Measurements from ENCODE around the gene CTNNBL1. TPM values are rescaled to one million over a fixed set of nuclear protein-coding genes. Genes with fewer than 3 reads are reported as not detected.

The CTNNBL1 gene
- total and polyA plus RNA-seq, 2 donors = 46.5 to 61.9 TPM

DNA sequence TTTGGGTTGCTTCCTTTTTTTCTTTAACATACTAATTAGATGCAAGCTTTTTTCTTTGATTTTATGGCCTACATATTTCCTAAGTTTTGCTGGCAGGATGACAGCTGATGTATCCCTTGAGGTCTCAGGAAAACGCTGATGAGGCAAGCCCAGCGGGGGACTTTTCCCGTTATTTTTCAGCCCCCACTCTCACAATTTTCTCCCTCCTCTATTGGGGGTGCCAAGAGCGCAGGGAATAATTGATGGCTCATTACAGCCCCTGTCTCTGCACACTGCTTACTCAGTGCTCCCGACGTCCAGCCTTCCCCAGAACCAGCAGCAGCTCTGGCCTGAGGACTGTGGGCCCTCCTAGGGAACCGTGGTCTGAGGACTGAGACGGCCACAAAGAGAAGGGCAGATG lies 170.5 kb downstream of the CTNNBL1 start:
- Histone ChIP-seq H3K27ac (ENCODE audit: low read depth in 1 of 2, low read length in 1 of 2) (no peak overlapping the region), H3K4me1 (ENCODE audit: control insufficient read depth in 2 of 2, insufficient read depth in 2 of 2, low read length in 2 of 2) (no peaks in the 10 kb centered on the region), H3K9me3 (ENCODE audit: control insufficient read depth in 2 of 2, insufficient read depth in 1 of 2, low read length in 1 of 2) (no peaks in the 10 kb centered on the region), H3K4me3 (ENCODE audit: low read length in 2 of 2) (no peak overlapping the region), H3K27me3 (ENCODE audit: control insufficient read depth in 2 of 2, insufficient read depth in 1 of 2, low read length in 1 of 2) (no peaks in the 10 kb centered on the region), H3K36me3 (ENCODE audit: control insufficient read depth in 2 of 2, insufficient read depth in 2 of 2, low read length in 1 of 2) (peaks cover 21 to 44% of the 10 kb centered on the region in 2 donors)
- 87% methylated on average over 8 of the region's 8 CpGs for WGBS
- no peak for DNase-seq (ENCODE audit: low read depth in 6 of 9, low spot score in 9 of 9)

DNA sequence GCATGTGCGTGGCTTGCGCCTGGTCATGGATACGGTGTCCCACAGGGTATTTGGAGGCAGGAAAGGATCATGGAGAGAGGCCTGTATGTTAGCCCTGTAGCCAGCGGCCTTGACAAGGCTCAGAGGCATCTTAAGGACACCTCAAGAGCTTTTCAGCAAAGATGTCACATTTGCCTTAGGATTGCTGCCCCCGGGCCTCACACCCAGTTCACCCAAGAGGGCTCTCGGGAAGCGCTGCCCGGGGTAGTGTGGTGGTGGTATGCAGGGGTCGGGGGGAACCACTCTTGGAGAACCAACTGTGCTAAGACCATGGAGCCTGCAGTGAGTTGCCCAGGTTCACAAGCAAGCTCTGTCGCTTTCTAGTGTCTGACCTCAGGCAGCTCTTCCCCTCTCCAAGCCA lies 172.2 kb downstream of the CTNNBL1 start:
- Histone ChIP-seq H3K4me1 (ENCODE audit: control insufficient read depth in 2 of 2, insufficient read depth in 2 of 2, low read length in 2 of 2) (no peaks in the 10 kb centered on the region), H3K27me3 (ENCODE audit: control insufficient read depth in 2 of 2, insufficient read depth in 1 of 2, low read length in 1 of 2) (no peaks in the 10 kb centered on the region), H3K4me3 (ENCODE audit: low read length in 2 of 2) (no peak overlapping the region), H3K9me3 (ENCODE audit: control insufficient read depth in 2 of 2, insufficient read depth in 1 of 2, low read length in 1 of 2) (no peaks in the 10 kb centered on the region), H3K36me3 (ENCODE audit: control insufficient read depth in 2 of 2, insufficient read depth in 2 of 2, low read length in 1 of 2) (peaks cover 15 to 34% of the 10 kb centered on the region in 2 donors), H3K27ac (ENCODE audit: low read depth in 1 of 2, low read length in 1 of 2) (no peak overlapping the region)
- 97% methylated on average over 10 of the region's 10 CpGs for WGBS
- DNase-seq (ENCODE audit: low read depth in 6 of 9, low spot score in 9 of 9) = no peak

DNA sequence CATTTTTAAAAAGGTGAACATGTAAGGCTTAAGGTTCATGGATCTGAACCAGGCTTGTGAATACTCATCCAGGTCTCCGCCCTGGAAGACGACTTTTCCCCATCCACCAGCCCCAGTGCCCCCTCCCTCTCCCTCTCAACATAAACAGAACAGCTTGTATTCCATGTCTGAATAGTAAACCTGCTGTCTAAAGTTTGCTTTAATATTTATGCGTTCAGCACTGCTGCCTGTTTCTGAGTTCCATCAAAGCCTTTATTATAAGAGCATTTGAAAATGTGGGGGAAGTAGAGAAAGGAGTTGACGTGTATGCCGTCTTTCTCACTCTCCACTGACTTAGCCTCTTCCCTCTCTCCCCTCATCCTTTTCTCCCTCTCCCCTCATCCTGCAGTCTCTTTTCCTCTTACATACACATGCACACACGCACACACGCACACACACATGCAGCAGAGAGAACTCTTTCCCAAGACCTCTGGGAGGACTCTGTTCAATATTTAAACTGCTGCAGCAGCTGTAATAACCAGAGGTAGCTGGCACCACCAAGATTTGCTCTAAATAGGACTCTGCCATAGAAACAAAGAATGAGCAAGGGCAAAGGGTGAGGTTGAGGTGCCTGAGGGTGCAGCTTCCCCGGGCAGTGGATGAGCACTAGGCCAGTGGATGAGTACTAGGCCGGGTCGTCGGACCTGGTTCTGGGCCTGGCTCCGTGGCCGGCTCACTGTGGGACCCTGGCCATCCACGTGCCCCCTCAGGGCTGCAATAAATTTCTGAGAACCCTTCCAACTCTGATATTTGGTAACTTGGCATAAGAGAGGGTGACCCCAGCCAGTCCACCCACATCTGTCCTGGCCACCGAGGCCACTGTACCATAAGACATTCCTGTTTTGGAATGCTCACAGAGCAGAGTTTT lies 173.7 kb downstream of the CTNNBL1 start:
- Histone ChIP-seq H3K36me3 (ENCODE audit: control insufficient read depth in 2 of 2, insufficient read depth in 2 of 2, low read length in 1 of 2) (peaks cover 5 to 38% of the 10 kb centered on the region in 2 donors), H3K27ac (ENCODE audit: low read depth in 1 of 2, low read length in 1 of 2) (no peak overlapping the region), H3K27me3 (ENCODE audit: control insufficient read depth in 2 of 2, insufficient read depth in 1 of 2, low read length in 1 of 2) (no peaks in the 10 kb centered on the region), H3K9me3 (ENCODE audit: control insufficient read depth in 2 of 2, insufficient read depth in 1 of 2, low read length in 1 of 2) (no peaks in the 10 kb centered on the region), H3K4me1 (ENCODE audit: control insufficient read depth in 2 of 2, insufficient read depth in 2 of 2, low read length in 2 of 2) (no peaks in the 10 kb centered on the region), H3K4me3 (ENCODE audit: low read length in 2 of 2) (no peak overlapping the region)
- 97% methylated on average over 15 of the region's 15 CpGs for WGBS
- no peak for DNase-seq (ENCODE audit: low read depth in 6 of 9, low spot score in 9 of 9)

DNA sequence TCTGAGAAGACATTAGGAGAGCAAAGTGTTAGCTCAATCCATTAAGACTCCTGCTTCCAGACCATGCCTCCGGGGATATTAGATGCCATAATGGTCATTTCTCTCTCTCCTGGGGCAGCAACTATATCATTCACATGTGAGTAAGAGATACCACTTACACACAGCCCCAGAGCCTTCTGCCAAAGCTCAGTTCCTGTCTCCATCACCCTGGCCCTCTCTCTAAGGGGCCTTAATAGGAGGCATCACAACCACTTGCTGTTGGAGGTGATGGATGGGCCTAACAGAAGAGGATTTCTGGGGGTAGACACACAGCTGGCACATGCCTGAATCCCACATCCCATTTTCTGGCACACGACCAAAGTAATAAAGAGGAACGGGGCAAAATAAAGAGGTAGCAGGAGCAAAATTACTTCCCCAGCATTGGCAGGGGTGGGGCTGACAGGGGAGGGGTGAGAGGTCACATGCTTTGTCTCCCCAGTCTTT lies 175.1 kb downstream of the CTNNBL1 start:
- peaks cover 5 to 40% of the 10 kb centered on the region in 2 donors for H3K36me3 ChIP-seq (ENCODE audit: control insufficient read depth in 2 of 2, insufficient read depth in 2 of 2, low read length in 1 of 2)
- WGBS = 96% methylated on average over 3 of the region's 3 CpGs
- no peaks in the 10 kb centered on the region for H3K27me3 ChIP-seq (ENCODE audit: control insufficient read depth in 2 of 2, insufficient read depth in 1 of 2, low read length in 1 of 2)
- H3K4me3 ChIP-seq (ENCODE audit: low read length in 2 of 2) = no peak overlapping the region
- DNase-seq (ENCODE audit: low read depth in 6 of 9, low spot score in 9 of 9) = no peak
- no peak overlapping the region for H3K27ac ChIP-seq (ENCODE audit: low read depth in 1 of 2, low read length in 1 of 2)
- no peaks in the 10 kb centered on the region for H3K4me1 ChIP-seq (ENCODE audit: control insufficient read depth in 2 of 2, insufficient read depth in 2 of 2, low read length in 2 of 2)
- H3K9me3 ChIP-seq (ENCODE audit: control insufficient read depth in 2 of 2, insufficient read depth in 1 of 2, low read length in 1 of 2) = no peaks in the 10 kb centered on the region

DNA sequence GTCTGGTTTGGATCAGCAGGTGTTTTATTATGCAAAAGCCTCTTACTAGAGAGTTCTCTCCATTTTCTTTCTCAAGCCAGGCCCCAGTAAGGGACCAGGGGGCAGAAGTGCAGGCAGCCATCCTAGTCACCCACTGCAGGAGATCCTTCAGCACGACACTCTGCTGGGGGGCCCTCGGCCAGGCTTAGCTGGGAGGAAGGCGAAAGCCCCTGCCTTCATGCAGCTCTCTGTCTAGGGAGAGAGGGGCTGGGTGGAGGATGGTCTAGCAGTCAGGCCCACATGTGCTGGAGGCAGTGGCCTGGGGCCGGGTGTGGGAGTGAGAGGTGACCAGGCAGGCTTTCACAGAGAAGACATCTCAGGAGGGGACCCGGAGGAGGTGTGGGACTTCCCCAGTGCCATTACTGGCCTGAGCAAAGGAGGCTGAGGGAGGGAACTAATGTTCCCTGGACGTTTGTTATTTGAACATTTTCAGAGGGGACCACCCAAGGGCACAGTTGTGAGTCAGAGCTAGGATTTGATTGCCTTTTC lies 175.6 kb downstream of the CTNNBL1 start:
- H3K27ac ChIP-seq (ENCODE audit: low read depth in 1 of 2, low read length in 1 of 2) = no peak overlapping the region
- H3K9me3 ChIP-seq (ENCODE audit: control insufficient read depth in 2 of 2, insufficient read depth in 1 of 2, low read length in 1 of 2) = no peaks in the 10 kb centered on the region
- peaks cover 5 to 43% of the 10 kb centered on the region in 2 donors for H3K36me3 ChIP-seq (ENCODE audit: control insufficient read depth in 2 of 2, insufficient read depth in 2 of 2, low read length in 1 of 2)
- no peak overlapping the region for H3K4me3 ChIP-seq (ENCODE audit: low read length in 2 of 2)
- 96% methylated on average over 6 of the region's 6 CpGs for WGBS
- no peaks in the 10 kb centered on the region for H3K27me3 ChIP-seq (ENCODE audit: control insufficient read depth in 2 of 2, insufficient read depth in 1 of 2, low read length in 1 of 2)
- no peak for DNase-seq (ENCODE audit: low read depth in 6 of 9, low spot score in 9 of 9)
- no peaks in the 10 kb centered on the region for H3K4me1 ChIP-seq (ENCODE audit: control insufficient read depth in 2 of 2, insufficient read depth in 2 of 2, low read length in 2 of 2)

DNA sequence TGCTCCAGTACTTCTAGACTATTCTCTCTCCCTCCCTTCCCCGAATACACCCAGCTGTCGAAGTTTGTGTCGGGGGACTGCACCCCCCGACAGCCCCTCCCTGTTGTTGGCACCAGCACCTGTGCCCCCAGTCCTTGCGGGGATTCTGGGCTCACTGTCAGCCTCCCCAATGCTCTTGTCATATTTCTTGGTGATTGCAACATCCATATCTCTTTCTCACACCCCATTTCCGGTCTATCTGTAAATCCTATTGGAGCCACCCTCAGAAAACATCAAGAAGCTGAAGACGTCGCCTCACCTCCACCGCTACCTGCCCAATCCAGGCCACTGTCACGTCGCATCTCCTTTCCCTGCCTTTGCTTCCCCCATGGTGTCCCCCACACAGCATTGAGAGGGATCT lies 176.5 kb downstream of the CTNNBL1 start:
- Histone ChIP-seq H3K4me1 (ENCODE audit: control insufficient read depth in 2 of 2, insufficient read depth in 2 of 2, low read length in 2 of 2) (no peaks in the 10 kb centered on the region), H3K27ac (ENCODE audit: low read depth in 1 of 2, low read length in 1 of 2) (no peak overlapping the region), H3K27me3 (ENCODE audit: control insufficient read depth in 2 of 2, insufficient read depth in 1 of 2, low read length in 1 of 2) (no peaks in the 10 kb centered on the region), H3K36me3 (ENCODE audit: control insufficient read depth in 2 of 2, insufficient read depth in 2 of 2, low read length in 1 of 2) (peaks cover 5 to 40% of the 10 kb centered on the region in 2 donors), H3K9me3 (ENCODE audit: control insufficient read depth in 2 of 2, insufficient read depth in 1 of 2, low read length in 1 of 2) (no peaks in the 10 kb centered on the region), H3K4me3 (ENCODE audit: low read length in 2 of 2) (no peak overlapping the region)
- WGBS = 92% methylated on average over 11 of the region's 11 CpGs
- no peak for DNase-seq (ENCODE audit: low read depth in 6 of 9, low spot score in 9 of 9)

DNA sequence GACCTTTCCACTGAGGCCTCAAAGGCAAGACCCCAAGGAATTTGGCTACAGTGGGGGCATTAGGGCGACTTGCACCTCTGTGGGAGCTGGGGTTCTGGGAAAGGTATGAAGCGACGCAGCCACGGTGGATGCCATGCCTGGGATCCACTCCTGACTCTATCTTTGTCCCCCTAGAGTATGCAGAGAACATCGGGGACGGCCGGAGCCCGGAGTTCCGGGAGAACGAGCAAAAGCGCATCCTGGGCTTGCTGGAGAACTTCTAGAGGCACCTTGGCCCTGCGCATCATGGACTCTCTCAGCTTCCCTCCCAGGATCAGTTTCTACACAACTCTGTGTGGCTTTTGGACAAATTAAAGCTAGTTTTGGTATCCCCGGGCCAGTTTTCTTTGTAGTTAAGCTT lies 177.9 kb downstream of the CTNNBL1 start:
- DNase-seq (ENCODE audit: low read depth in 6 of 9, low spot score in 9 of 9) = no peak
- Histone ChIP-seq H3K9me3 (ENCODE audit: control insufficient read depth in 2 of 2, insufficient read depth in 1 of 2, low read length in 1 of 2) (no peaks in the 10 kb centered on the region), H3K27me3 (ENCODE audit: control insufficient read depth in 2 of 2, insufficient read depth in 1 of 2, low read length in 1 of 2) (no peaks in the 10 kb centered on the region), H3K4me1 (ENCODE audit: control insufficient read depth in 2 of 2, insufficient read depth in 2 of 2, low read length in 2 of 2) (no peaks in the 10 kb centered on the region), H3K4me3 (ENCODE audit: low read length in 2 of 2) (no peak overlapping the region), H3K36me3 (ENCODE audit: control insufficient read depth in 2 of 2, insufficient read depth in 2 of 2, low read length in 1 of 2) (peaks cover 2 to 35% of the 10 kb centered on the region in 2 donors), H3K27ac (ENCODE audit: low read depth in 1 of 2, low read length in 1 of 2) (no peak overlapping the region)
- 98% methylated on average over 13 of the region's 13 CpGs for WGBS

DNA sequence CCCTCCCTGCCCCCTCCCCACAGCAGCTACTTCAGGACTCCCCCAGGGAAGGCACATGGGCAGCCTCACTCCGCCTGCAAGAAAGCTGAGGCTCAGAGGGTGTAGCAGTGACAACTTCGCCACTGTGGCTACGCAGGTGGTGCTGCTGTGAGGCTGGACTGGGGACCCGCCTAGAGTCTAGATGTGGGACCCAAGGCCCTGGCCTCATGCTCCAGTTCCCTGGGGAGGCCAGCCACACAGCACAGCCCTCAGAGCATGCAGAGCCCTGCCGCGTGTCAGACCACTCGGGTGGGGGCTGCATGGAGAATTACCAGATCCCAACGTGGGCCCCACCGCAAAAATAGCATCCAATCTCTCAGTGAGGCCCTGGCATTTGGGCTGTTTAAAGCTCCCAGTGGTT lies 178.3 kb downstream of the CTNNBL1 start:
- Histone ChIP-seq H3K4me3 (ENCODE audit: low read length in 2 of 2) (no peak overlapping the region), H3K36me3 (ENCODE audit: control insufficient read depth in 2 of 2, insufficient read depth in 2 of 2, low read length in 1 of 2) (peaks cover 0 to 35% of the 10 kb centered on the region in 2 donors), H3K27ac (ENCODE audit: low read depth in 1 of 2, low read length in 1 of 2) (no peak overlapping the region), H3K4me1 (ENCODE audit: control insufficient read depth in 2 of 2, insufficient read depth in 2 of 2, low read length in 2 of 2) (no peaks in the 10 kb centered on the region), H3K27me3 (ENCODE audit: control insufficient read depth in 2 of 2, insufficient read depth in 1 of 2, low read length in 1 of 2) (no peaks in the 10 kb centered on the region), H3K9me3 (ENCODE audit: control insufficient read depth in 2 of 2, insufficient read depth in 1 of 2, low read length in 1 of 2) (no peaks in the 10 kb centered on the region)
- 97% methylated on average over 9 of the region's 9 CpGs for WGBS
- DNase-seq (ENCODE audit: low read depth in 6 of 9, low spot score in 9 of 9) = no peak

DNA sequence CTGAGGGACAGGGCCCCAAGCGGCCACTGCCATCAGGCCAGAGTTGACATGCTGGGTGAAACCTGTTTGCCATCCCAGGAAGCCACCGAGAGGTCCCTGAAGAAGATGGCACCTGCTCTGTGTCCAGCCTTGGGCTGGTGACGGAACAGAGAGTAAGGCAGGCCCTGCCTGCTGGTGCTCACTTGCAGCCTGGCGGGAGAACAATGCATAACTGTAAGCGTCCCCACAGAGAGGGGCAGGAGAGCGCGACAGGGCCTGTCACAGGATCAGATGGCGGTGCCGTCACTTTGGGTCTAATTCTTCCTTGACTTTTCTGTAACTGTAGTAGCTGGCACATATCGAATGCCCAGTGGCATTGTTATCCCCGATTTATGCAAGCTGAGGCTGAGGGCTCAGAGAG lies 180.1 kb downstream of the CTNNBL1 start:
- peaks cover 0 to 3% of the 10 kb centered on the region in 2 donors for H3K4me1 ChIP-seq (ENCODE audit: control insufficient read depth in 2 of 2, insufficient read depth in 2 of 2, low read length in 2 of 2)
- no peak for DNase-seq (ENCODE audit: low read depth in 6 of 9, low spot score in 9 of 9)
- no peaks in the 10 kb centered on the region for H3K27me3 ChIP-seq (ENCODE audit: control insufficient read depth in 2 of 2, insufficient read depth in 1 of 2, low read length in 1 of 2)
- no peak overlapping the region for H3K27ac ChIP-seq (ENCODE audit: low read depth in 1 of 2, low read length in 1 of 2)
- H3K9me3 ChIP-seq (ENCODE audit: control insufficient read depth in 2 of 2, insufficient read depth in 1 of 2, low read length in 1 of 2) = no peaks in the 10 kb centered on the region
- no peak overlapping the region for H3K4me3 ChIP-seq (ENCODE audit: low read length in 2 of 2)
- H3K36me3 ChIP-seq (ENCODE audit: control insufficient read depth in 2 of 2, insufficient read depth in 2 of 2, low read length in 1 of 2) = peaks cover 0 to 31% of the 10 kb centered on the region in 2 donors
- 98% methylated on average over 11 of the region's 11 CpGs for WGBS
